ENCODE data around the gene TMEM44. TPM values are rescaled to one million over a fixed set of nuclear protein-coding genes. Genes with fewer than 3 reads are reported as not detected.

TMEM44 gene
- total RNA-seq, 2 donors from 2014 or later: 11.9 to 19.6 TPM

GRCh38 chr3:194562986-194563385, 70.2 kb downstream of the TMEM44 start:
- ATAC-seq (replicated peaks in 1 of 2): no peak
- no peak overlapping the region for H3K27ac Mint-ChIP-seq
- H3K27me3 Mint-ChIP-seq (ENCODE audit: low read depth): peaks cover 19% of the 10 kb centered on the region
- H3K4me1 Mint-ChIP-seq (ENCODE audit: low read depth): peaks cover 24% of the 10 kb centered on the region
- H3K4me3 Mint-ChIP-seq: no peak overlapping the region
- no peaks in the 10 kb centered on the region for H3K9me3 Mint-ChIP-seq
- no peaks in the 10 kb centered on the region for H3K36me3 Mint-ChIP-seq (ENCODE audit: insufficient read depth in 2 of 2)
- no peak for DNase-seq

- H3K36me3 Mint-ChIP-seq (ENCODE audit: insufficient read depth in 2 of 2): no peaks in the 10 kb centered on the region
- no peak for DNase-seq
- H3K27me3 Mint-ChIP-seq (ENCODE audit: low read depth): peaks cover 19% of the 10 kb centered on the region
- peak overlapping the region in 1 of 2 donors; percentile 22 for H3K4me3 Mint-ChIP-seq
- no peak overlapping the region for H3K27ac Mint-ChIP-seq
- ATAC-seq (replicated peaks in 1 of 2): peak; percentile 70 to 76
- no peaks in the 10 kb centered on the region for H3K9me3 Mint-ChIP-seq
- H3K4me1 Mint-ChIP-seq (ENCODE audit: low read depth): peaks cover 37% of the 10 kb centered on the region
Measured at GRCh38 chr3:194561306-194561974, 71.8 kb downstream of the TMEM44 start.

GRCh38 chr3:194560047-194560446, 73.2 kb downstream of the TMEM44 start:
- no peaks in the 10 kb centered on the region for H3K9me3 Mint-ChIP-seq
- H3K36me3 Mint-ChIP-seq (ENCODE audit: insufficient read depth in 2 of 2): no peaks in the 10 kb centered on the region
- H3K4me3 Mint-ChIP-seq: no peak overlapping the region
- DNase-seq (no peak), ATAC-seq (replicated peaks in 1 of 2) (no peak)
- H3K27me3 Mint-ChIP-seq (ENCODE audit: low read depth): peaks cover 19% of the 10 kb centered on the region
- no peak overlapping the region for H3K27ac Mint-ChIP-seq
- peaks cover 44% of the 10 kb centered on the region for H3K4me1 Mint-ChIP-seq (ENCODE audit: low read depth)

GRCh38 chr3:194559530-194559929, 73.7 kb downstream of the TMEM44 start:
- Mint-ChIP-seq H3K4me3 (no peak overlapping the region), H3K27me3 (ENCODE audit: low read depth) (peaks cover 14% of the 10 kb centered on the region), H3K4me1 (ENCODE audit: low read depth) (peaks cover 44% of the 10 kb centered on the region), H3K36me3 (ENCODE audit: insufficient read depth in 2 of 2) (no peaks in the 10 kb centered on the region), H3K27ac (no peak overlapping the region), H3K9me3 (no peaks in the 10 kb centered on the region)
- DNase-seq (no peak), ATAC-seq (replicated peaks in 1 of 2) (no peak)

GRCh38 chr3:194556086-194557056, 76.8 kb downstream of the TMEM44 start:
- Mint-ChIP-seq H3K27ac (peak overlapping the region; percentile 94), H3K36me3 (ENCODE audit: insufficient read depth in 2 of 2) (no peaks in the 10 kb centered on the region), H3K27me3 (ENCODE audit: low read depth) (no peaks in the 10 kb centered on the region), H3K4me1 (ENCODE audit: low read depth) (peaks cover 29% of the 10 kb centered on the region), H3K9me3 (no peaks in the 10 kb centered on the region), H3K4me3 (peak overlapping the region; percentile 72 to 79)
- ATAC-seq (replicated peaks in 1 of 2): peak; percentile 40 to 63
- peak in 1 of 2 donors; percentile 15 for DNase-seq

GRCh38 chr3:194555175-194556062, 77.8 kb downstream of the TMEM44 start:
- Mint-ChIP-seq H3K27ac (no peak overlapping the region), H3K4me1 (ENCODE audit: low read depth) (peaks cover 25% of the 10 kb centered on the region), H3K36me3 (ENCODE audit: insufficient read depth in 2 of 2) (no peaks in the 10 kb centered on the region), H3K9me3 (no peaks in the 10 kb centered on the region), H3K4me3 (no peak overlapping the region), H3K27me3 (ENCODE audit: low read depth) (no peaks in the 10 kb centered on the region)
- DNase-seq (no peak), ATAC-seq (replicated peaks in 1 of 2) (no peak)

- Mint-ChIP-seq H3K9me3 (no peaks in the 10 kb centered on the region), H3K4me3 (no peak overlapping the region), H3K4me1 (ENCODE audit: low read depth) (peaks cover 25% of the 10 kb centered on the region), H3K27ac (no peak overlapping the region), H3K27me3 (ENCODE audit: low read depth) (no peaks in the 10 kb centered on the region), H3K36me3 (ENCODE audit: insufficient read depth in 2 of 2) (no peaks in the 10 kb centered on the region)
- DNase-seq (no peak), ATAC-seq (replicated peaks in 1 of 2) (no peak)
Measured at GRCh38 chr3:194554473-194555123, 78.6 kb downstream of the TMEM44 start.

GRCh38 chr3:194552327-194552949, 80.8 kb downstream of the TMEM44 start:
- Mint-ChIP-seq H3K27ac (no peak overlapping the region), H3K9me3 (no peaks in the 10 kb centered on the region), H3K27me3 (ENCODE audit: low read depth) (no peaks in the 10 kb centered on the region), H3K4me1 (ENCODE audit: low read depth) (peaks cover 17% of the 10 kb centered on the region), H3K4me3 (no peak overlapping the region), H3K36me3 (ENCODE audit: insufficient read depth in 2 of 2) (no peaks in the 10 kb centered on the region)
- DNase-seq (no peak), ATAC-seq (replicated peaks in 1 of 2) (no peak)

- no peaks in the 10 kb centered on the region for H3K4me1 Mint-ChIP-seq (ENCODE audit: low read depth)
- no peaks in the 10 kb centered on the region for H3K9me3 Mint-ChIP-seq
- H3K36me3 Mint-ChIP-seq (ENCODE audit: insufficient read depth in 2 of 2): peaks cover 0 to 2% of the 10 kb centered on the region in 2 donors
- no peak overlapping the region for H3K27ac Mint-ChIP-seq
- no peak overlapping the region for H3K4me3 Mint-ChIP-seq
- no peaks in the 10 kb centered on the region for H3K27me3 Mint-ChIP-seq (ENCODE audit: low read depth)
- DNase-seq: no peak
- no peak for ATAC-seq (replicated peaks in 1 of 2)
Measured at GRCh38 chr3:194549853-194550252, 83.4 kb downstream of the TMEM44 start.

- H3K27me3 Mint-ChIP-seq (ENCODE audit: low read depth): no peaks in the 10 kb centered on the region
- H3K27ac Mint-ChIP-seq: no peak overlapping the region
- peaks cover 0 to 2% of the 10 kb centered on the region in 2 donors for H3K36me3 Mint-ChIP-seq (ENCODE audit: insufficient read depth in 2 of 2)
- no peak overlapping the region for H3K4me3 Mint-ChIP-seq
- H3K9me3 Mint-ChIP-seq: no peaks in the 10 kb centered on the region
- DNase-seq (no peak), ATAC-seq (replicated peaks in 1 of 2) (no peak)
- no peaks in the 10 kb centered on the region for H3K4me1 Mint-ChIP-seq (ENCODE audit: low read depth)
Measured at GRCh38 chr3:194548346-194549321, 84.6 kb downstream of the TMEM44 start.

GRCh38 chr3:194547042-194547441, 86.2 kb downstream of the TMEM44 start:
- H3K4me1 Mint-ChIP-seq (ENCODE audit: low read depth): no peaks in the 10 kb centered on the region
- H3K27ac Mint-ChIP-seq: no peak overlapping the region
- peaks cover 0 to 2% of the 10 kb centered on the region in 2 donors for H3K36me3 Mint-ChIP-seq (ENCODE audit: insufficient read depth in 2 of 2)
- ATAC-seq (replicated peaks in 1 of 2) (no peak), DNase-seq (no peak)
- no peak overlapping the region for H3K4me3 Mint-ChIP-seq
- no peaks in the 10 kb centered on the region for H3K9me3 Mint-ChIP-seq
- no peaks in the 10 kb centered on the region for H3K27me3 Mint-ChIP-seq (ENCODE audit: low read depth)

Measured in activated T-cell treated with anti-CD3 and anti-CD28 coated beads, Interleukin-2, amount 50 U/mL, for 72 hours (primary cell).